ENCODE results near the gene ADRB2.
"Not testable (repeated sequence)": the region's sequence is repeated elsewhere in the genome, so short reads cannot be mapped to it uniquely, and the experiment has no call there.

ADRB2 gene

DNA sequence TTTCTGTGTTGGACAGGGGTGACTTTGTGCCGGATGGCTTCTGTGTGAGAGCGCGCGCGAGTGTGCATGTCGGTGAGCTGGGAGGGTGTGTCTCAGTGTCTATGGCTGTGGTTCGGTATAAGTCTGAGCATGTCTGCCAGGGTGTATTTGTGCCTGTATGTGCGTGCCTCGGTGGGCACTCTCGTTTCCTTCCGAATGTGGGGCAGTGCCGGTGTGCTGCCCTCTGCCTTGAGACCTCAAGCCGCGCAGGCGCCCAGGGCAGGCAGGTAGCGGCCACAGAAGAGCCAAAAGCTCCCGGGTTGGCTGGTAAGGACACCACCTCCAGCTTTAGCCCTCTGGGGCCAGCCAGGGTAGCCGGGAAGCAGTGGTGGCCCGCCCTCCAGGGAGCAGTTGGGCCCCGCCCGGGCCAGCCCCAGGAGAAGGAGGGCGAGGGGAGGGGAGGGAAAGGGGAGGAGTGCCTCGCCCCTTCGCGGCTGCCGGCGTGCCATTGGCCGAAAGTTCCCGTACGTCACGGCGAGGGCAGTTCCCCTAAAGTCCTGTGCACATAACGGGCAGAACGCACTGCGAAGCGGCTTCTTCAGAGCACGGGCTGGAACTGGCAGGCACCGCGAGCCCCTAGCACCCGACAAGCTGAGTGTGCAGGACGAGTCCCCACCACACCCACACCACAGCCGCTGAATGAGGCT is at the start of gene ADRB2:
Gene ADRB2, plus strand, starts transcription at position 559 of the 686 bp plus-strand sequence. CDS start 221 bp downstream, outside the sequence.
- DNase-seq (ENCODE audit: insufficient read length, low spot score) (peak; percentile 53), FAIRE-seq (peak; percentile 95)

DNA sequence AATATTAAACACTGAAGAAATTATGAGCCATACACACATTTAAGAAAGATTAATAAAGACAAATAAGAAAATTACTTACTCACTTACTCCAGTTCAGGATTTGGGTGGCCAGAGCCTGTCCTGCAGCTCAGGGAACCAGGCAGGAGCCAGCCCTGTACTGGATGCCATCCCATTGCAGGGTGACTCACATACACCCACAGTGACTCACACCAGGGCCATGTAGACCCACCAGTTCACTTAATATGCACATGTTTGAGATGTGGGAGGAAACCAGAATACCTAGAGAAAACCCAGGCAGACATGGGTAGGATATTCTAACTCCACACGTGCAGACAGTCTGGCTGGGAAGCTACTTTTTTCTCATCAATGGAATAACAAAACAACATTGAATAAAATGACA is 49.6 kb upstream of the ADRB2 start:
- FAIRE-seq (no peak), DNase-seq (ENCODE audit: insufficient read length, low spot score) (no peak)

DNA sequence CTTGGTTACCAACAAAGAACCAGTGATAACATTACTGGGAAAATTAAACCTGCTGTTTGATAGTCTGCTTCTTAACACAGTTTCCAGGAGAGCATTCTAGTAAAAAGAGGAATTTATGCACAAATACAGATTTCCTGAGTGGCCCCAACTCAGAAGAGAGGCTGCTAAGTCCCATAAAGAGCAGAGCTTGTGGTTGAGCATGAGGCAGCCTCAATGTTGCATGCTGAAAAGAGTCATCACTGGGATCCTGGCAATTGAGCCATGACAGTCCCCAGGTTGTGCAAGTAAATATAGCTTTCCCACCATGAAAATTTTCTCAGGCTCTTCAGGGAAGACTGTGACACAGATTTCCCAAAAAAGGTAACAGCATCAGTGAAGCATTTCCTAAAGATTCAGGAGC is 47.5 kb upstream of the ADRB2 start:
- FAIRE-seq (no peak), DNase-seq (ENCODE audit: insufficient read length, low spot score) (no peak)

DNA sequence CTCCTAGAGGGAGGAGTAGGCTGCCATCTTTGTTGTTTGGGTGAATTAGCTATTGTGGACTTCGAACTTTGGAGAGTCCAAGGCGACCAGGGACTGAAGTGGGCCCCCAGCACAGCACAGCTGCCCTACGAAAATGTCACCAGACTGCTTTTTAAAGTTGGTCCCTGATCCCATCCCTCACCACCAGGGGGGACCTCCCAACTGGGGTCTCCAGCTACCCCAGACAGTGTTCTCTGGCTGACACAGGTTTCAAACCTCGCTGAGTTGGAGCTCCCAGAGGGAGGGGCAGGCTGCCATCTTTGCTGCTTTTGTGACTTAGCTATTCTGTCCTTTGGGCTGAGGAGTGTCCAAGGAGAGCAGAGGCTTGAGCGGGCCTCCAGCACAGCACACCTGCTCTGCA is 45.7 kb upstream of the ADRB2 start:
- FAIRE-seq (no peak), DNase-seq (ENCODE audit: insufficient read length, low spot score) (no peak)

DNA sequence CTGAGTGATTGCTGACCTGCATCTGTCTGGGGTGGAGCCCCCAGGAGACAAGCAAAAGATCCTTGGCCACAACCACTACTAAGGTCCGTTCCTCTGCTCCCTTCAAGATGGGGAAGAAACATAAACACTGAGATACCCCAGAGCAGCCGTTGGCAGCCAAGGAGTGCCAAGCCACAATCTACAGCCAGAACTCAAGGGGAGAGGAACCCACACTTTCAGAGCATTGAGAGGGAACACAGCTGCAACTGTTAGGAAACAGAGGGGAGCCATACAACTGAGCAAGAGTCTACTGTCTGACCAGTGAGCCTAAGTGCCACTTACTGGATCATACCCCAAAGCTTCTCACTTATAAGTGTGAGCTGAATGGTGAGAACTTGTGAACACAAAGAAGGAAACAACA is 44.6 kb upstream of the ADRB2 start:
- no peak for FAIRE-seq
- no peak for DNase-seq (ENCODE audit: insufficient read length, low spot score)

DNA sequence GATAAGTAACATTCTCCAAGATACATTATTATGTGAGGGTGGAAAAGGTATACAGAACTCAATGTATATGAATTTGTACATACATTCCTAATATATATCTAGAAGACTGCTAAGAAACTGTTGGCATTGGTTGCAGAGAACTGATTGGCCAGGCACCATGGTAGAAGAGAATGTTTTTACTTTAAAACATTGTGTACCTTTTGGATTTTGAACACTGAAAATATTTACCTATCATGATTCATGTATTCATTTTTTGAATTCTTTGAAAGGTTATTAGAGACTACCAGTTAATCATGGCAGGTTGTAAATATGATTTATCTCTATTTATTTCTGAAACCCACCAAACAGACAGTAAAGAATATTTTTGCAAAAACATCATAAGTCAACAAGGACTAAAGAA is 41.2 kb upstream of the ADRB2 start:
- no peak for FAIRE-seq
- no peak for DNase-seq (ENCODE audit: insufficient read length, low spot score)

DNA sequence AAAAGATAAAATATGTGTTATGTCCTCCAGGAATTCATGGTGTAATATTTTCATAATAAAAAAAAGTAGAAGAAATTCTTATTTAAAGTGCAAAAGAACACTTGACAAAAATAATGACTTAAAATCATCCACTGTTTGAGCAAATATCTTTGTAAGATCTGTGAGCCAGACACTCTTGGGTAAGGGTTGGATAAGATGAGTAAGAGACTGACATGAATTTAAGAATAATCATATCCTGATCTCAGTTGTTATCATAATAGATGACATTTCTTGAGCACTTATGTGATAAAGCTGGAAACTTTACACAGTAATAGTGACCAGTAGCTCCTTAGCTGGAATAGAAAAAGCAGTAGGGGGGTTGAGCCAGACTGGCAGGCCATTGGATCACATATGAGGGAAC is 40.0 kb upstream of the ADRB2 start:
- FAIRE-seq (no peak), DNase-seq (ENCODE audit: insufficient read length, low spot score) (no peak)

DNA sequence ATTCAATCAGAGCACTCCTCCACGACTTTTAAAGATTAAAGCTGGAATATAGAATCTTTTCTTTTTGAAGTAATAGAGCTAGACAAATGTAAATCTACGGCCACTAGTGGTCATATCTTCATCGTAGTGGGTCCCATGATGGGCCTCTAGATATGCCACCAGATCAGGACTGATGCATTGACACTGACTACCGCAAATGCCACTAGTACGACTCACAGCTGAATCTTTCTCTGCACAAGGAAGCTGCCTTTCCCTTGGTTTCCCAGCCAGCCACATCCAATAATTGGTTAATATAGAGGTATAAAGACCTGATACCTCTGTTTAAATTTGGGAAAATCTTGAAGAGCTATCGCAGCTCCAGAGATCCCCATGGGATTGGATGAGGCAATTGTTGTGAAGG is 37.8 kb upstream of the ADRB2 start:
- no peak for DNase-seq (ENCODE audit: insufficient read length, low spot score)
- FAIRE-seq: no peak

DNA sequence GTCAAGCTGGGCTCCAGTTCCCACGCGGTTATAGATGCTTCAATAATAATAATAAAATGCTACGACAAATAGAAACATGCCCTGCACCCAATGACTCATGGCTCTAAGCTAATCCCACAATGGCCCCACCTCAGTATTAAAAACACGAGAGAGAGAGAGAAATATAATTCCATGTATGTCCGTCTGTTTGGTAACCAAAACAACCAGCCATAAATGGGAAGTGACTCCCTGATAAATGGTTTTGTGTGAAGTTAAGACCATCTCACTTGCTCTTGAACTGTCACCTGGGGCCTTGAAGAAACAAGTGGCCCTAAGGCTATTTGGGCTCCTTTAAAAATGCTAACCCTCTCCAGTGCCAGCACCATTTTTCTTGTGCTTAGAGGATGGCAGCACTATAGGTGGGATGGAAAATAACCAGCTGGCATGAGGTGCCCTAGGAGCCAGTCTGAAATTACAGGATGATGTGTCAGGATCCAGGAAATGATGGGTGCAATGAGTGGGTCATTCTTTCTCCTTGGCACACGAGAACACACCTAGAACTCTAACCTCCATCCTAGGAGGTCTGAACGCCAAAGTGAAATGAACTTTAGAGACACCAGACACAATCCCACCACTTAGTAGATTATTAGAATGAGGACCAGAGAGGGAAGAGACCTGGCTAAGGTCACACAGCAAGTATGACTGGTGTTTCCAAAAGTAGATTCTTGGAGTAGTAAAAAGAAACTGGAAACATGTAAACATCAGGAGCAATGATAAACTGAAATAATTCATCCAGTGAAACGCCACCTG is 35.7 kb upstream of the ADRB2 start:
- FAIRE-seq (peak; percentile 64), DNase-seq (ENCODE audit: insufficient read length, low spot score) (no peak)

DNA sequence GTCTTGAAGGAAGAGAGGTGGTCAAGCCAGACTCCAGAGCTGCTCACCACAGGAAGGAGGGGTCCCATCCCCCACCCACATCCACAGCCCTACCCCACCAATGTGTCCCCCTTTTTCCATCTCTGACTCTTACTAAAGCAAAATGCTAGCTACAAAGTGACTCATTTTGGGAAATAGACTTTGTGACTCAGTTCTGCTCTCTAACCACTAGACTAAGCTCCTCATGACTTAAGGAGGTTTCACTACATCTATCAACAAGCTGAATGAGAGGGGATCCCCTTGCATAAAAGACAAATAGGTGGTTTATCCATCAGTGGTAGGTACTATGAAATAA is 35.1 kb upstream of the ADRB2 start:
- DNase-seq (ENCODE audit: insufficient read length, low spot score): no peak
- FAIRE-seq: peak; percentile 35

DNA sequence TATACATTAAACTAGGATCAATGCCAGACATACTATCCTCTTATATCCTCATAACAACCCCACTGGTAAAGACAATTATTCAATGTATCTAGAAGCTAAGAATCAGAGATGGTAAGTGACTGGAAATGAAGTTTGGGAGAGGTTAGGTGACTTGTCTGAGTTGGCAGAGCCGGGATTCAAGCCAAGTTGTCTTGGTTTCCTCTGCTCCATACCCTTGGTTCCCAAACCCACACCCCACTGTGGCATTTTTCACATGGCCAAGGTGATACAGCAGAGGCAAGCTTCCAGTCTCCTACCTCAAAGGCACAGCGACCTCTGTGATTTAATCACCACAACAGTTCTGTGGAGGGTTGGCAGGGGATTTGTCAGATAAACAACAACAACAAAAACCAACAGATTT is 34.7 kb upstream of the ADRB2 start:
- FAIRE-seq (no peak), DNase-seq (ENCODE audit: insufficient read length, low spot score) (no peak)

DNA sequence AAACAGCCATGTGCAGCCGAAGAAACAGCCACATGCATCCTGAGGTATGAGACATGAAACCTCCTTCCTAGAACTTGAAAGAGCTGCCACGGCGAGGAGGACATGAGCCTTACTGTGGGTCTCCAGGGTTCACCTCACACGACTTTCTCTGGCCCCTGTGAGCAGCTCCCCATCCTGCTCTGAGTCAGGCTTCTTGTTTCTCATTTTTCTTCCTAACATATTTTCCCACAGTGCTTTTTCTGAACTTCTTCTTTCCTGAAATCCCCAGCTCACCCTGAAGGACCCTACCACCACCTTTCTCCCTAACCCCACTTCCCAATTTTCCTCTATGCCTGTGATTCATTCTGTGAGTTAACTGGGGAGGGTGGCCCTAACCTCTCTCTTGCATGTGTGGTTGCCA is 33.7 kb upstream of the ADRB2 start:
- DNase-seq (ENCODE audit: insufficient read length, low spot score): no peak

DNA sequence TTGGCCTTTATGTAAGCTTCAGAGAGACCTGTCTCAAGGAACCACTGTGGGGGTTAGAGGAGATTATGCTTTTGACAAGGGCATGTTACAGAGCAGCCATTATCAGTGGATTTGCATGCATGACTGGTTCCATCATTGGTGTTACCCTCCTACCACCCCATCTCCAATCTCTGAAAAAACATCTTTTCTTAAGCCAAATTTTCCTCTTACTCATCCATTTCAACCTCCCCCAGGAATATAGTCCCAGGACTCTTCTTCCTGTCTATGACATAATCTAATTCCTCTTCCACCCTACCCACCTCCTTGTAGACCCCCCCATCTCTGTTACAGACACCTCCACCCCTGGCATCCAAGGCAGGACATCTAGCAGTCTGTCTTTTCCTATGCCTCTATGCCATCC is 33.1 kb upstream of the ADRB2 start:
- DNase-seq (ENCODE audit: insufficient read length, low spot score) (no peak), FAIRE-seq (no peak)

More for the DNA sequence above, 33.7 kb upstream of the ADRB2 start:
- FAIRE-seq: no peak

DNA sequence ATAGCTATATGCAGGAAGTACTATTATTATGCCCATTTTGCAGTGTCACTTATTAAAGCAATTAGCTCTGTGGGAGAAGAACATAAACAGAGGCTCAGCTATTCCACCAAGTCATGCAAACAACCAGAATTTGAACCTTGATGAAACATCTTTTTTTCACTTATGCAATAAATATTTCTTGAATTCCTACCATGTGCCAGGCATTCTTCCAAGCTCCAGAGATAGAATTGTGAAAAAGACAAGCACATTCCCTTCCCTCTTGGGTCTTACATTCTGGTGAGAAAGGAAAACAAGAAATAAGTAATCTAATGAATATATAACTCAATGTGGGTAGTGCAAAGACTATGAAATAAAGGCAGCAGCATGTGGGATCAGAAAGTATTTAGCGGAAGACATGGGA is 32.1 kb upstream of the ADRB2 start:
- DNase-seq (ENCODE audit: insufficient read length, low spot score): no peak
- FAIRE-seq: no peak

DNA sequence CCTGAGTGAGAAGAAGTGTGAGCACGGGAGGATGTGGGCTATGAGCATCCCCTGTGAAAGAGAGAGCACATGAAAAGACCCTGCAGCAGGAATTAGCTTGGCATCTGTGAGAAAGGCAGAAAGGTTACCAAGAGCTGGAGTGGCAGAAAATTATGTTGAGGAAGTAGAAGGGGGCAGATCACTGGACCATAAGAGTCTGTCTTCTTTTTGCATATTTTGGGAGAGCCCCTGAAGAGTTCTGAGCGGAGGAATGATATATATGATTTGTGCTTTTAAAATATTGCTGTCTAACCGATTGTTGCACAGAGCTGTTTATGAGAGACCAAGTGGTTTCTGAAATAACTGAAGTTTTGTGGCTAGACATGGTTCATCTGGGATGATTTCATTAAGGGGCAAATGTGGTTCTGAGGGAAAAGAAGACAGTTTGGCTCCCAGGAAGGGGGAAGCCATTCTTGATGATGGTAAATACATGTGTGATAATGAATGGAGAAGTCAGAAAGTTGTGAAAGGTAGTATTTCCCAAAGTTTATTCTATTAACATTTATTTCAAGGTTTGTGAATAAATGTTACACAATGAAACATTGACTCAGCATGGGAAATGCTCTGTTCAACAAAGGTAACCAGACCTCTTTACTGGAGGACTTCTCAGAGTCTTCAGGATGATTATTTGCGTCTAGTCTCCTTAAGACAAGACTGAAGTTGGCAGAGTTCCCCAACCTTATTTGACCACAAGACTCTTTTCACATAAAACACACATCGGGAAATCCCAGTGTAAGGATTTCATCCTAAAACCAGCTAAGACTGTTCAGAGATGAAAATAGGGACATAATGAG is 31.5 kb upstream of the ADRB2 start:
- DNase-seq (ENCODE audit: insufficient read length, low spot score) (no peak), FAIRE-seq (no peak)

DNA sequence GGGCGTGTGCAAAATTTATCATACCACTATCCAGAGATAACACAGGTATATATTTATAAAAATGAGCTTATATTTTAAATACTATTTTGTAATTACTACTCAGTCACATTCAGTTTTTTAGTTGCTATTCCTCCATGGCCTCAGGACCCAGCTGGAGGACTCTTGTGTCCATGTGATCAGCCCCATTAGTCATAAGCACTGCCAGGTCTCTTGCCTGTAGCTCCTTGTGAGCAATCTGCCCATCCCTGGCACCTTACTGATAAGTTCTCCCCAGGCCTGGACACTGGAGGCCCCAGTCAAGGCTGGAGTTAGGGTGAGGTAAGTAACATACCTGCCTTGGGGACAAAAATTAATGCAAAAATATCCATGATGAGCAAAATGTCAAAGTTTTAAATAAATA is 29.5 kb upstream of the ADRB2 start:
- DNase-seq (ENCODE audit: insufficient read length, low spot score): no peak

DNA sequence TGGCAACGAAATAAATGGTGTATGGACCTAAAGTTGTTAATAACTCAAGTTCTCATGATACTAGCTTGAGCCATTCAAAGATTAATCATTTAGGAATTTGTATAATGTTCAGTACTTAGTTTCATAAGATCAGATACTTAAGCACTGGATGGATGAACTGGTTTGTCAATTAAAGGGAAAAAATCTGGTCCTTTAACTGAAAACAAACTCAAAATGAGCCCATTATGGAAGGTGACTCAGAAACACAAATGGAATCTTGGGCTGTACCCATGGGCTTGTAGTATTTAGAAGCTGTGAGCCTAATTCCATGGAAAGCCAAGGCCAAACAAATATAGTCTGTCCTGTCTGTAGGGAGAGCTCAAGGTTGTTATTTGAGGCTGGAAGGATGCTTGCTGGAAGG is 27.6 kb upstream of the ADRB2 start:
- FAIRE-seq (no peak), DNase-seq (ENCODE audit: insufficient read length, low spot score) (no peak)

More for the DNA sequence above, 29.5 kb upstream of the ADRB2 start:
- no peak for FAIRE-seq

DNA sequence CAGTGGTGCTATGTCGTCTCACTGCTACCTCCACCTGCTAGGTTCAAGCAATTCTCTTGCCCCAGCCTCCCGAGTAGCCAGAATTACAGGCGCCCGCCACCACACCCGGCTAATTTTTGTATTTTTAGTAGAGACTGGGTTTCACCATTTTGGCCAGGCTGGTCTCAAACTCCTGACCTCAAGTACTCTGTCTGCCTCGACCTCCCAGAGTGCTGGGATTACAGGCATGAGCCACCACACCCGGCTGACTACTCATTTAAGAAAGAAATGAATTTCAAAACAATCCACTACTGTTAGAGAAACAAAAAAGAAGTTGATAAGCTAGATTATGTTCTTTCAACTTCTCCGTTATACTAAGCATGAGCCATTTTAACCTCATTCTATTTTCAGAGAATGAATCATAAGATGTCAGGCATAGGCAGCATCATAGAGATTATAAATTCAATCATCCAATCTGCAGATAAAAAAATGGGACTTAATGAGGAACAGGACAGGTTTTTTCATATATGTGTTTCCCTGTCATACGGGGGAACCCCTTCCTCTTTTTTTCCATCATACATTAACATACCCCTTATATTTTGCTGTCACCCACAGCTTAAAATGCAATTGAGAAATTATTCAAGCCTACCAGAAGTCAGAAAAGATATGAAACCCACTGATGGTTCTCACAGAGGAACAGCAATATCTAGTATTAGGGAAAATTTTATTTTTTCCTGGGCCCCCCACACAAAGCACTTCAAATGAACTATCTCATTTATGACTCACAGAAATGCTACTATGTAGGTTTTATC is 26.5 kb upstream of the ADRB2 start:
- no peak for FAIRE-seq
- DNase-seq (ENCODE audit: insufficient read length, low spot score): no peak

DNA sequence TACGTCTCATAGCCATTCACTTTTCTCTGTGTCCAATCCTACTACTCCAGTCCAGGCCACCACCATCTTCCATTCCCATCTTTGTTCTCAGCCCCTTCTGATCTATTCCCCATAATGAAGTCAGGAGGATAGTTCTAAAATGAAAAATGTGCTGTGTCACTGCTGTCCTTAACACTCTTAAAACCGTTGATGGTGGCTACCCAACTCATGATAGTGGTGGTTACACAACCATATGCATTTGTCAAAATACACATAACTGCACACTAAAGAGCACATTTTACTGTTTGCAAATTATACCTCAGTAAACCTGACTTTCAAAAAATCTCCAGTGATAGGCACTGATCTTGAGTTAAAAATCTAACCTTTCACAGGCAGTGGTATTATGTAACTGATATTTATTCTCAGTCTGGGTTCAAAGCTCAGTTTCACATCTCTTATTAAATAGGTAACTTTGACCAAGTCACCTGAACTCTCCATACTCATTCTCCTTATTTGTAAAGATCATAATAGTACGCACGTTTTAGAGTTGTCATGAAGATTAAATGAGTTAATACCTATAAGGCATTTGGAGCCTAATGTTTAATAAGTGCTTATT is 24.6 kb upstream of the ADRB2 start:
- DNase-seq (ENCODE audit: insufficient read length, low spot score): no peak
- FAIRE-seq: no peak

DNA sequence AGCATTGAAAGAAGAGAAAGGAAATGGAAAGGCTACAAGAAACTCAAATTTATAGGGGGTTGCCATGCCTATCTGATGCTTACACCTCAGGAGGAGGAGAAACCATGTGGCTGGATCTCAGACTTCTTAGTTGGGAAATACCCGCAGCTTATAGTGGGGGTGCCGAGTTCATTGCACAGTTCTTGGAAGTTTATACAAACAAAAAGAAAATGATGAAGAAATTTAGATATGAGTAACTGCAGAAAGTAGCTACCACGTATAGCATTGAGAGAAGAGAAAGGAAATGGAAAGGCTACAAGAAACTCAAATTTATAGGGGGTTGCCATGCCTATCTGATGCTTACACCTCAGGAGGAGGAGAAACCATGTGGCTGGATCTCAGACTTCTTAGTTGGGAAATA is 23.0 kb upstream of the ADRB2 start:
- peak; percentile 86 for FAIRE-seq
- not testable (repeated sequence) for DNase-seq (ENCODE audit: insufficient read length, low spot score)

Measured in GM19239 (cell line).